GM19043 (cell line): Measurements from ENCODE around the gene ZNF771.
A peak's percentile ranks its signal among the peaks of the same experiment; 100 is the strongest.
"Not testable (repeated sequence)": the region's sequence is repeated elsewhere in the genome, so short reads cannot be mapped to it uniquely, and the experiment has no call there.

Experiments used
- ATAC-seq: cut with Tn5 transposase; IDR thresholded peaks from one replicate; pipeline ENCODE4 v1.9.1; 2021; ENCODE audit warnings: low read depth; ENCODE audit not compliant: unreplicated experiment

Gene ZNF771

GRCh38 chr16:30429678-30430427 lies 22.4 kb downstream of the ZNF771 start, which contains the start of gene DCTPP1:
Gene DCTPP1 (minus strand): TSS chr16:30430030. CDS start chr16:30429980, 50 bp downstream.
- peak; percentile 96 for ATAC-seq

GRCh38 chr16:30430428-30430970 lies 23.1 kb downstream of the ZNF771 start:
- ATAC-seq, result no peak

GRCh38 chr16:30434852-30435251 lies 27.4 kb downstream of the ZNF771 start:
- no peak for ATAC-seq

GRCh38 chr16:30437511-30438046 lies 30.2 kb downstream of the ZNF771 start:
- ATAC-seq, result no peak

- no peak for ATAC-seq
These were observed 31.4 kb downstream of the ZNF771 start for GRCh38 chr16:30438835-30439234.

- ATAC-seq, result no peak
These were observed 32.4 kb downstream of the ZNF771 start for GRCh38 chr16:30439720-30440348.

GRCh38 chr16:30443631-30444030 lies 36.2 kb downstream of the ZNF771 start:
- no peak for ATAC-seq

- ATAC-seq, result no peak
These were observed 37.1 kb downstream of the ZNF771 start for GRCh38 chr16:30444231-30445148.

GRCh38 chr16:30445149-30445407 lies 37.7 kb downstream of the ZNF771 start:
- ATAC-seq, result no peak

- peak; percentile 83 for ATAC-seq
These were observed 38.2 kb downstream of the ZNF771 start, which contains the start of gene SEPHS2 for GRCh38 chr16:30445408-30446202. Gene SEPHS2 (minus strand): TSS chr16:30445874. CDS start chr16:30445727, 147 bp downstream.

GRCh38 chr16:30446203-30446595 lies 38.8 kb downstream of the ZNF771 start:
- no peak for ATAC-seq

- ATAC-seq, result no peak
These were observed 40.3 kb downstream of the ZNF771 start for GRCh38 chr16:30447512-30448226.

- no peak for ATAC-seq
These were observed 41.7 kb downstream of the ZNF771 start for GRCh38 chr16:30449116-30449435.

- ATAC-seq, result not testable (repeated sequence)
These were observed 45.5 kb downstream of the ZNF771 start for GRCh38 chr16:30452709-30453580.

GRCh38 chr16:30456302-30456701 lies 48.9 kb downstream of the ZNF771 start:
- ATAC-seq, result no peak

GRCh38 chr16:30457256-30457655 lies 49.9 kb downstream of the ZNF771 start:
- no peak for ATAC-seq

GRCh38 chr16:30457743-30458560 lies 50.5 kb downstream of the ZNF771 start:
- ATAC-seq, result no peak
